GM04504 (cell line): Measurements from ENCODE around the gene PCBP3.
"Not testable (repeated sequence)": the region's sequence is repeated elsewhere in the genome, so short reads cannot be mapped to it uniquely, and the experiment has no call there.

ENCODE experiments used
- DNase-seq: peaks from one replicate; pipeline ENCODE4 v3.0.0-alpha.2; 2012; ENCODE audit warnings: low read depth

The PCBP3 gene

GRCh38 chr21:45970674-45971615 is 327.4 kb downstream of the PCBP3 start:
- DNase-seq = no peak

- DNase-seq = peak; percentile 92
These were observed 328.3 kb downstream of the PCBP3 start for GRCh38 chr21:45971616-45972352.

- no peak for DNase-seq
These were observed 328.8 kb downstream of the PCBP3 start for GRCh38 chr21:45972353-45972715.

- DNase-seq = peak; percentile 80
These were observed 329.4 kb downstream of the PCBP3 start for GRCh38 chr21:45972716-45973474.

DNA sequence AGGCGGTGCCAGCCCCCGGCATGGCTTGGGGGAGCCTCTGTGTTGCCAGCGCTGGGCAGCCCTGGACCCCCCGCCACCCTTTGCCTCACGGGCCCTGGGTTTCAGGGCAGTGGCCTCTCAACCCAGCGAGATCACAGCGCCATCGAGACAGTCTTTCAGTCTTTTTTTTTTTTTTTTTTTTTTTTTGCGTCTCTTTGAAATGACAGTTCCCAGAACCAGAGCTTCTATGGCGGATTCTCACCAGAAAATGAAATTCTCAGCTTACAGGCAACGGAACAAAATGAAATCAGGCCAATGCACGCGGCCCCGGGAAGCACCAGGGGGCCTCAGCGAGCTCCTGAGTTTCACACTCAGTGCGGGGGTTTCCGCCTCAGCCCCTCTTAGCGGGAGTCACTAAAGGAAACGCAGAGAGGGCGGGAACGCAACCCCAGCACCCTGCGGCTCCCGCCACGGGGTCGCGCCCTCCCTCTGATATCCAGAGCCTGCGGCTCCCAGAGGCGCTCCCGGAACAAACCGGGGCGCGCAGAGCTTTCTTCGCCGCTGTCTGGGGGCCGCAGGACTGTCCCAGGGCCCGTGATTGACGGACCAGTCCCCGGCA is 330.0 kb downstream of the PCBP3 start:
- DNase-seq = no peak

- no peak for DNase-seq
These were observed 330.8 kb downstream of the PCBP3 start for GRCh38 chr21:45974073-45975019.

DNA sequence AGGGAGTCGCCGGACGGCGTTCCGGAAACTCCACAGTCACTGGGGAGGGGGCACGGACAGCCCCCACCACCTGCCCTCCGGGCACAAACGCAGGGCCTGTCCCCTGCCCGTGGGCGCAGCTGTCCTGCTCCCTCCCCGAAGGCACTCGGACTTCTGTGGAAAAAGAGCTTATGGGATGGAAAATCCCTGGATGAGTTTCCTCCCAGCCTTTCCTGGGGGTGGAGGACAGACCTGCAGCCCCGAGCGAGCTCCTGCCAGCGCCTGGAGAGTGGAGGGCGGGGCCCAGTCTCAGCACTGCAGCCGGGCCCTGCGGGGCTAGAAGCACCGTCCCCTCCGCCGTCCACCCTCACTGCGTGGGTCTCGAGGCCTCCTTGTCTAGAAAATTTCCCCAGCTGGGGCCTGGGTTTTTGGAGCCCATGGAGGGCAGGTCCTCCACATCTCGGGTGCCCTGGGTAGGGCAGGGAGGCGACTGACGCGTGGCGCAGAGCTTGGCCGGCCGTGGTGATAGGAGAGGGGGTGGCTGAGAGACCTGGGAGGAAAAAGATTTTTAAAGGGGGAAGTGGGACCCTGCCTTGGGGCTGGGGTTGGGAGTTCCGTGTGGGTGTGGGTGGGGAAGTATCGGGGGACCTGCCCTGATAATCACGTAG is 331.6 kb downstream of the PCBP3 start:
- DNase-seq = no peak

- not testable (repeated sequence) for DNase-seq
These were observed 332.3 kb downstream of the PCBP3 start for GRCh38 chr21:45975667-45976409.

GRCh38 chr21:45976701-45977311 is 333.3 kb downstream of the PCBP3 start:
- DNase-seq = no peak

- DNase-seq = no peak
These were observed 333.9 kb downstream of the PCBP3 start for GRCh38 chr21:45977396-45977795.

DNA sequence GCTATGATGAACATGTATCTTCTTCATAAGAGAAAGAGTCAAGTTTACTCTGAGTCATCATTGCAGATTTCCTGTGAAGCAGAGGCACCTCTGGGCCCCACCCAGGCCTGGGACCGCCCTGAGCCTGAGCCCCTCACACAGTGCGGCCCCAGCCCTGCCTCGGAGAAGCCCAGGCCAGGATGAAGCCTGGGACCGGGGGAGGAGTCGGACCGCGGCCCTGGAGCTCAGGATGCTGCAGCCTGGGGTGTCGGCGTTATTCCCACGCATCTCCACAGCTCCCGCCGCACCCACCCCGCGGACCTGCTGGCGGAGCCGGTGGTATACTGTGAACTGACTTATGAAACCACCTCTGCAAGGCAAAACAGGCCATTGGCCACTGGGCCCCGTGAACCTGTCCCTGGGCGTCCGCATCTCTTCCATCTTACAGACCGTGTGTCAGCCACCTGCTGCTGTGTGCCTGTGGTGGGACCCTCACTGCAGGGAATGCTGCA is 335.7 kb downstream of the PCBP3 start:
- DNase-seq = no peak

DNA sequence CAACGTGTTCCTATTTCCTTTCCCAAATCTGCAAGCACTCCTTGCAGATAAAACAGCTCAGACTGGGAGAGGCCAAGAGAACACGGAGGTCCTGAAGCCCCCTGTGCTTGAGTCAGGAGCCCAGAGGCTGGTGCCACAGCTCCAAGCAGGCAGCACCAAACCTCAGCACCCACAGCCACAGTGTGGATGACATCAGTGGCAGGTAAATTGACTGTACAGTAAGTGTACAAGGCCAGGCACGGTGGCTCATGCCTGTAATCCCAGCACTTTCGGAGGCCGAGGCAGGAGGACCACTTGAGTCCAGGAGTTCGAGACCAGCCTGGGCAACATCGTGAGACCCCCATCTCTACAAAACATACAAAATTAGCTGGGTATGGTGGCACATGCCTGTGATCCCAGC is 336.1 kb downstream of the PCBP3 start:
- DNase-seq = no peak

- DNase-seq = no peak
These were observed 336.7 kb downstream of the PCBP3 start for GRCh38 chr21:45980271-45980670.

DNA sequence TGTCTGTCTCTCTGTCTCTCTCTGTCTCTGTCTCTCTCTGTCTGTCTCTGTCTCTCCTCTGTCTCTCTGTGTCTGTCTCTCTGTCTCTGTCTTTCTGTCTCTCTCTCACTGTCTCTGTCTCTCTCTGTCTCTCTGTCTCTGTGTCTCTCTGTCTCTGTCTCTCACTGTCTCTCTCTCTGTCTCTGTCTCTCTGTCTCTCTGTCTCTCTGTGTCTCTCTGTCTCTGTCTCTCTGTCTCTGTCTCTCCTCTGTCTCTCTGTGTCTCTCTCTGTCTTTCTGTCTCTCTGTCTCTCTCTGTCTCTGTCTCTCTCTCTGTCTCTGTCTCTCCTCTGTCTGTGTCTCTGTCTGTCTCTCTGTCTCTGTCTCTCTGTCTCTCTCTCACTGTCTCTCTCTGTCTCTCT is 337.2 kb downstream of the PCBP3 start:
- no peak for DNase-seq

- peak; percentile 72 for DNase-seq
These were observed 337.9 kb downstream of the PCBP3 start, which contains the start of gene COL6A1 for GRCh38 chr21:45981151-45982091. COL6A1 (plus strand) TSS chr21:45981770; CDS start chr21:45981851, 81 bp downstream.

- no peak for DNase-seq
These were observed 338.7 kb downstream of the PCBP3 start for GRCh38 chr21:45982092-45982757.
